ENCODE measurements around the gene PFDN6.
A peak's percentile ranks its signal among the peaks of the same experiment; 100 is the strongest.
"Not testable (repeated sequence)": the region's sequence is repeated elsewhere in the genome, so short reads cannot be mapped to it uniquely, and the experiment has no call there.

Gene PFDN6

DNA sequence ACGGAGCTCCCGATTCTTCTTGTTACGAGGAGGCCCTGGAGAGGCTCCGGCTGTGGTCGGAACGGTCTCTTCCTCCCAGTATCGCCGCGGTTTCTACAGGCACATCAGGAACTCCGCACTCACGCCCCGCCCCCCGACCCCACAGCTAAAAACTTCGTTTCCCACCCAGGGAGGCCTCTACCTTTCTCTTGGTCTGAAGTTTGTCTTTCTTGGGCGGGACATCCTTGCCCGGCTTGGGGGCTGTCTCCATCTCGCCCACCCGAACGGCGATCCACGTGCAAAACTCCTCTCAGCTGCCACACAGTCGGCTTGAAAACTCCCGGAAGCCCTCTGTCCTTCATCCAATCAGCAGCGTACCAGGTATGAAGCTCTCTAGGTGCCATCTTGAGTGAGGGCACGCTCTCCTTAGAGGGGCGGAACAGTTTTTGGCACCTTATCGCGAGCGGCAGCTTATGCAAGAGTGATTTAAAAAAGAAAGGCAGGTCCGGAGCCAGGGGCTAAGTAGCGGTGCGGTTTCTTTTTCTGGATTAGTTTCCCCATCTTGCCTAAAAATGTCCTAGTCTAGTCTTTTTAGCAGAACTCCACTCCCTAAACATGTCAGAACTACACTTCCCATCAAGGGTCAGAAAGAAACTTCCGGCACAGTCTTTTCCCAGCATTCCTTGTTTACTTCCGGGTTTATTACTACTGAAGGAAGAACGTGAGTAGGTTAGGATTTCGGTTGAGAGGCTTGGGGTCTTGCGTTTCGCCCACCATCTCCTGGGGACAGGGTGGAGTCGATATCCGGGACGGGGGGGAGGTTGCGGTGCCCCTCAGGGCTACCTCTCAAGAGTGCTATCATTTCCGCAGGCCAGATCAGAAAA is at the start of gene PFDN6, which contains the start of gene WDR46:
Gene PFDN6, plus strand, starts transcription at position 681 of the 863 bp plus-strand sequence. CDS start 256 bp downstream, outside the sequence.
Gene WDR46, minus strand, starts transcription at position 319 of the 863 bp plus-strand sequence. Its CDS starts 69 bp downstream, at position 250.
- no peaks in the 10 kb centered on the region for H3K27me3 Mint-ChIP-seq

DNA sequence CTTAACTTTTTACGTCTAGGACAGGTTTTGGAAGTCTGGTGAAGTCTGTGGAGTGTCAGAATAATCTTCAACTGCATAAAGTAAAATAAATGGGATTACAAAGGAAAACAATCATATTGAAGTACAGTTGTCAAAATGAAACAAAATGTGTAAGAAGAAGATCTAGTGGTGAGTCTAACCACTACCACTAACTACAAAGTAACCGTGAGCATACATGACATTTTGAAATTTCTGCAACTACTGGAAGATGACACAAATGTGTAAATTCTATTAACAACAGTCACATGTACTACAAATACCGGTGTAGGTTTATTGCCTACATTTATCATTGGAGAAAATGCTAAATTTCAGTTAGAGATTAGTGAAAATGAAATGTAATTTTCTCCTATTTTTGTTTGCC is 47.4 kb upstream of the PFDN6 start:
- DNase-seq = no peak
- no peaks in the 10 kb centered on the region for H3K36me3 Mint-ChIP-seq (ENCODE audit: low read depth)
- H3K27ac Mint-ChIP-seq = peak overlapping the region; percentile 38
- peak overlapping the region; percentile 10 for H3K4me3 Mint-ChIP-seq
- no peaks in the 10 kb centered on the region for H3K9me3 Mint-ChIP-seq
- H3K27me3 Mint-ChIP-seq = peaks cover 13% of the 10 kb centered on the region
- H3K4me1 Mint-ChIP-seq (ENCODE audit: low read depth) = peaks cover 13% of the 10 kb centered on the region

More for the DNA sequence above, at the start of gene PFDN6, which contains the start of gene WDR46:
- Mint-ChIP-seq H3K27ac (peak within 1 kb of the TSS; percentile 98), H3K9me3 (no peaks in the 10 kb centered on the region), H3K4me1 (ENCODE audit: low read depth) (peaks cover 43% of the 10 kb centered on the region), H3K36me3 (ENCODE audit: low read depth) (peaks cover 94% of the 10 kb centered on the region), H3K4me3 (peak within 1 kb of the TSS; percentile 98)
- peak; percentile 85 for DNase-seq

DNA sequence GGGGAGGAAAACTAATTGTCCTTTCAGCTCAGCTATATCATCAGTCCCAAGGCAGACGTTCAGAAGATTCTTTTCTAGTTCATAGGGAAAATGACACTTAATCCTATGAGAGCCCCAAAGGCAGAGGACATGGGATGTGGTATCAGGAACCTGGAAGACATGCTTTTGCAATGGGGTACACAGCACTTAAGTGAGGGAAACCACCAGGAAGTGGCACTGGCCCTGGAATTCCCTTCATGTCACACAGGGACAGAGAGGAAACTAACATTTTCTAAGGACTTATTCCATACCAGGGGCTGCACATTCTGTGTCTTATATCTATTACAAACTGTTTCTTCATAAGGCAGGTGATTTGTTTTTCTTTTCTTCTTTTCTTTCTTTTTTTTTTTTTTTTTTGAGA is 45.9 kb upstream of the PFDN6 start:
- H3K4me3 Mint-ChIP-seq = no peak overlapping the region
- H3K4me1 Mint-ChIP-seq (ENCODE audit: low read depth) = peaks cover 20% of the 10 kb centered on the region
- H3K27ac Mint-ChIP-seq = no peak overlapping the region
- H3K9me3 Mint-ChIP-seq = no peaks in the 10 kb centered on the region
- no peak for DNase-seq
- no peaks in the 10 kb centered on the region for H3K36me3 Mint-ChIP-seq (ENCODE audit: low read depth)
- H3K27me3 Mint-ChIP-seq = peaks cover 13% of the 10 kb centered on the region

DNA sequence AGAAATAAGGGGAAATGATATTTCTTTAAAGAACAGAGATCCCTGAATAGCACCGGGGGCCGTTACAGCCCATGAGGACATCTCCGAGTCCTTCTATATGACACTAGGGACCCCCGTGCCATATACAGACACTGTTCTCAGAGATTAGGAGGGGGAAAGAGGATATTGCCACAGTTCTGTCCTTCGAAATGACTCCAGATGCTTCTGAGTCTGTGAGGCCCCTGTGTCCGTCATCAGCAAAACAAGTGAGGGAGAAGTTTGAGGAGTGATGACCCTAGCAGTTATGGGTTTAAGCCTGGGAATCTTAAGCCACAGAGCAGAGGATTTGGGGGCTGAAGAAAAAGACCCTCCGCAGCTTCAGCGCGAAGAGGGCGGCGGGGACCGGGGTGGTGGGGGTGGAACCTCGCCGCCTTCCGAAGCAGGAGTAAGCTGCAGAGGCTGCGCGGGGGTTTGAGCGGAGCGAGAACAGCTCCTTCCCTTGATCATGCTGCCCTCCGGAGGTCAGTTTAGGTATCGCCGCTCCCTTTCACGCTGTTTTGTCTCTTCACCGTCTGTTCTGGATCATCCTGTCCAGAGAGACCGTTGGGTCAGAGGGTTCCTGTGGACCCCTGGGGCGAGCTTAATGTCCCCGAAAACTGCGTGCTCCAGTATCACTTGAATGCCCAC is 41.3 kb upstream of the PFDN6 start:
- peaks cover 46% of the 10 kb centered on the region for H3K4me1 Mint-ChIP-seq (ENCODE audit: low read depth)
- H3K4me3 Mint-ChIP-seq = peak overlapping the region; percentile 89
- peak; percentile 95 for DNase-seq
- H3K9me3 Mint-ChIP-seq = no peaks in the 10 kb centered on the region
- peaks cover 7% of the 10 kb centered on the region for H3K27me3 Mint-ChIP-seq
- peak overlapping the region; percentile 95 for H3K27ac Mint-ChIP-seq
- peaks cover 35% of the 10 kb centered on the region for H3K36me3 Mint-ChIP-seq (ENCODE audit: low read depth)

DNA sequence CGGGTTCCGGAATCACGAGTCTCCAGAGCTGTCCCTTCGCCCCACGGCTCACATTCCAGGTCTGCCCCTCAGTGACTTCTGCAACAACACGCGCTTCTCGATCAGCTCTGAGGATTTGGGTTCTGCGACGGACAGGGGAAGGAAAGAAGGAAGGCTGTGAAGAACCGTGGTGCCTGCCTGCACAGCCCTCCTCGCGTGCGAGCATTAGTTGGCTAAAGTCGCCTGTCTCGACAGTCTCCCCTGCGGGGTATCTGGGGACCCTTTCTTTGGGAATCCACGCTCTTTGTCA is 40.8 kb upstream of the PFDN6 start:
- Mint-ChIP-seq H3K27me3 (peaks cover 7% of the 10 kb centered on the region), H3K4me3 (peak overlapping the region; percentile 89), H3K36me3 (ENCODE audit: low read depth) (peaks cover 35% of the 10 kb centered on the region), H3K27ac (peak overlapping the region; percentile 95), H3K4me1 (ENCODE audit: low read depth) (peaks cover 46% of the 10 kb centered on the region), H3K9me3 (no peaks in the 10 kb centered on the region)
- no peak for DNase-seq

DNA sequence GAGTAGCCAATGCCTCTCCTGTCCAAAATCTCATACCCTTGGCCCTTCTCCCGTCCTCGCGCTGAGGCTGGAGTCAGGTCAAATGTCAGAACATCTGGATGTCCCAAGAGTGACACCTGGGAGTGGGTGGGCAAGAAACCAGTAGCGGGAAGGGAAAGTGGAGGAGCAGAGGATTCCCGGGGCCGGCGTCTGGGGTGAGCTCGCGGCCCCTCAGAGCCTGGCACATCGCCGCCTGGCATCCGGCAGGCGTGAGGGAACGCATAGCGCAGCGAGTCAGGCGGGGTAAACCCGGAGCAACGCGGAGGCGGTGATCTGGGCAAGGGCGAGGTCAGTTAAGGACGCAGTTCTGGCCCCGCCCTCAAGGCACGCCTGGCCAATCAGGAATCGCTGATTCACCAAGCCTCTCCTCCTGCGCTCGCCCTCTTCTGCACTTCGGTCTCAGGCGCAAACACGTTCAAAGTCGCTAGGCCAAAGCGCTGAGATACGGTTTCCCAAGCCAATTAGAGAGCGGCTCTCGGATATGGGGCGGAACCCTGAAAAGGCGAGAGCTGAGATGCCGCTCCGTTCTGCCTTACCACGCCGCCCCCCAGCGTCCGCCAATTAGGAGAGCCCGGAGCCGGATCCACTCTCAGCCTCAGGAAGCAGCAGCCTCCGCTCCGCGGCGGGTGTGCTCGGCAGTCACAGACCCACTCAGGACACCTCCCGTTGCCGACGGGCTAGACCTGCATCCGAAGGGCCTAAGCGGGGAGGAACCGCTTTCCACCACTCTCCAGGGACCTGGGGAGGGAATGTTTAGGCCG is 40.3 kb upstream of the PFDN6 start:
- Mint-ChIP-seq H3K27ac (peak overlapping the region; percentile 95), H3K9me3 (no peaks in the 10 kb centered on the region), H3K4me1 (ENCODE audit: low read depth) (peaks cover 46% of the 10 kb centered on the region), H3K27me3 (peaks cover 7% of the 10 kb centered on the region), H3K4me3 (peak overlapping the region; percentile 89), H3K36me3 (ENCODE audit: low read depth) (peaks cover 35% of the 10 kb centered on the region)
- peak; percentile 94 for DNase-seq

DNA sequence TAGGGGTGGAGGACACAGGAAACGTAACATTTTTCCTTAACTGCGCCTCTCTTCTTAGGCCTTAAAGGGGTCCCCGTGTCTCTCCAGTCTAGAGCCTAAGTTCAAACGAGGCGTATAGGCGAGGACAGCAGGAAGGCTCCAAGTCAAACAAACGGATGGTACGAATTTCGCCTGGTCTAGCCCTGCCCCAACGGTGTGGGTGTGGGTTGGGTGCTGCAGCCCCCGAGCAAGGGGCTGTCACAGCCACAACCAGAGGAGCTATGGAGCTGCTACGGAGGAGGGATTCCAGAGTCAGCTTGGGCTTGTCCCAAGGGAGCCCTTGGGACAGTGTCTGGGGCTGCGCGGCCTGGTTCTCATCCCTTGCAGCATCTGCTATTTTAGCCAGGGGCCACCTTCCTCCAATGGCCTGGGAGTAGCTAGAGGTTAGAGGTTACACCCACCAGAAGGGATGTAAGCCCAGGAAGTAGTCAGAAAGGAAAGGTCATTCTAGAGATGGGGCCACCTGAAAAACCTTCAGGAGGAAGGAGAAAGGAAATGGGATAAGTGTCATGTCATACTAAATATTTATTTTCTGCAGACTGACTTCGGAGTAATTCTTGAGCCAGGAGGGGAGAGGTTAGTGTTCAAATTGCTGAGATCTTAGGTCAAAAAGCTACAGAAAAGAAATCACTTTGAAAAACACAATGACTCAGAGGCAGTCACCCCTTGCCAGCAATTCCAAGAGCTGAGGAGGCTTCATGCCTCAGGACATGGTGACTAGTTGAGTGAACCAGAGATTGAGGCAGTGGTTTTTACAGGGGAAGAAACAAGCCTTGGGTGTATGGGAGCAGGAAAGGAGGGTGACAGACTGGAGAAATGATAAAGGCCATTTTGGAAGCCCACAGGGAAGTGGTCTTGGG is 39.4 kb upstream of the PFDN6 start:
- Mint-ChIP-seq H3K36me3 (ENCODE audit: low read depth) (peaks cover 39% of the 10 kb centered on the region), H3K9me3 (no peaks in the 10 kb centered on the region), H3K4me1 (ENCODE audit: low read depth) (peaks cover 46% of the 10 kb centered on the region), H3K27me3 (peaks cover 7% of the 10 kb centered on the region), H3K27ac (peak overlapping the region; percentile 95), H3K4me3 (peak overlapping the region; percentile 89)
- no peak for DNase-seq

DNA sequence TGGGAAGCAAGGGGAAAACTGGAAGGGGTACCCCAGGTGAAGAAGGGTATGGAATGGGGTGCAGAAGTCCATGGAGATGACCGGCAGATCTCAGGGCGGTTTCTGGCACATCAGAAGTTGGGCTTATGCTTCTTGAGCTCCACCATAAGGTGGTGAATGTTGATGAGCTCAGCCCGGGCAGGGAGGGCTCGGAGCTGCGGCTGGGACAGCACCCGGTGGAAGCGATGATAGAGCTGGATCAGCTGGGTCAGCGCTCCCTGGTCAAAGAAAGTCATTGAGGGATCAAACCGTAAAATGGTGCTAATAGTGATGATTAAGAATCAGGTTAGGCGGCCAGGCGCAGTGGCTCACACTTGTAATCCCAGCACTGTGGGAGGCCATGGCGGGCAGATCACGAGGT is 38.7 kb upstream of the PFDN6 start:
- DNase-seq = no peak
- Mint-ChIP-seq H3K27ac (peak overlapping the region; percentile 95), H3K27me3 (peaks cover 7% of the 10 kb centered on the region), H3K36me3 (ENCODE audit: low read depth) (peaks cover 42% of the 10 kb centered on the region), H3K4me3 (peak overlapping the region; percentile 89), H3K9me3 (no peaks in the 10 kb centered on the region), H3K4me1 (ENCODE audit: low read depth) (peaks cover 46% of the 10 kb centered on the region)

DNA sequence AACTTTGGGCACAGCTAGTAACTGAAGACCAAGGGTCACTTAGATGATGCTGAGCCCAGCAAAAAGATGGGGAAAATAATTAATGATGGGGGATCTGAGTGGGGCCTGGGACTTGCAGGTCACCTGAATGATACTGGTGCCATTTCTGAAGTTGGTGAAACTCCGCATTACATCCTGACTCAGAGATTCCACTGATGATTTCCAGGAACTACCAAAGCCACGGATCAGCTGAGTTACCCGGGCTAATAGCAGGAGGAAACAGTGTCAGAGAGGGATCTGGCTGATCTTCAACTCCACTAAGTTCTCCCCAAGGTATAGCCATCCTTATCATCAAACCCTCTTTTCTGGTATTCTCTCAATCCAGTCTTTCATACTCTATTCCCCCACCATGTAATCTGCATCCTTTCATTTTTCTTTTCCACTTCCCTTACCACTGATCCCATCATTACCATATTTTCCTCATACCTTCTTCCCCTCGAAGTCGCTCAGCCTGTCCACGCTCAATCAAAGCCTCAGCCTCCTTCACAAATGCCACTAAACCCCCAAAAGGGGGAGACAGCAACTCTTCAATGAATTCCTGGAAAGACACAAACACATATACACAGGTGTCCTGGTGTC is 37.9 kb upstream of the PFDN6 start:
- peaks cover 3% of the 10 kb centered on the region for H3K27me3 Mint-ChIP-seq
- peak overlapping the region; percentile 36 for H3K4me3 Mint-ChIP-seq
- peaks cover 47% of the 10 kb centered on the region for H3K36me3 Mint-ChIP-seq (ENCODE audit: low read depth)
- no peak for DNase-seq
- peaks cover 46% of the 10 kb centered on the region for H3K4me1 Mint-ChIP-seq (ENCODE audit: low read depth)
- peak overlapping the region; percentile 95 for H3K27ac Mint-ChIP-seq
- H3K9me3 Mint-ChIP-seq = no peaks in the 10 kb centered on the region

DNA sequence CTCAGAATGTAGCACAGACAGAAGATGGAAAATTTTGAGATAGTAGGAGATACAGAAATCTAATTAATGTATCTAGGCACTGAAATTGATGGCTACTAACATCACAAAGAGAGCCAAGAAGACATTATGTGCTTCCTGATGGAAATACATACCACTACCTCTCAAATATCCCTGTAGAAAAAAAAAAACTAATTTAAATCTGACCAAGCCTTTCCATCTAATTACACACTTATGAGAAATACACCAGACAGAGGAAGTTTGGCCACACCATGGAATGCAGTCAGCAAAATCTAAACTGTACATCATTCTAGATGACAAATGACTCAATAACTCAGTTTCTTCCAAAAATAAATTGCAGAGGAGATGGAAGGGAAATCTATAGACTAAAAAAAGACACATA is 36.6 kb upstream of the PFDN6 start:
- no peak for DNase-seq
- peak overlapping the region; percentile 29 for H3K27ac Mint-ChIP-seq
- H3K4me3 Mint-ChIP-seq = no peak overlapping the region
- H3K27me3 Mint-ChIP-seq = no peaks in the 10 kb centered on the region
- no peaks in the 10 kb centered on the region for H3K9me3 Mint-ChIP-seq
- peaks cover 54% of the 10 kb centered on the region for H3K36me3 Mint-ChIP-seq (ENCODE audit: low read depth)
- H3K4me1 Mint-ChIP-seq (ENCODE audit: low read depth) = peaks cover 46% of the 10 kb centered on the region

DNA sequence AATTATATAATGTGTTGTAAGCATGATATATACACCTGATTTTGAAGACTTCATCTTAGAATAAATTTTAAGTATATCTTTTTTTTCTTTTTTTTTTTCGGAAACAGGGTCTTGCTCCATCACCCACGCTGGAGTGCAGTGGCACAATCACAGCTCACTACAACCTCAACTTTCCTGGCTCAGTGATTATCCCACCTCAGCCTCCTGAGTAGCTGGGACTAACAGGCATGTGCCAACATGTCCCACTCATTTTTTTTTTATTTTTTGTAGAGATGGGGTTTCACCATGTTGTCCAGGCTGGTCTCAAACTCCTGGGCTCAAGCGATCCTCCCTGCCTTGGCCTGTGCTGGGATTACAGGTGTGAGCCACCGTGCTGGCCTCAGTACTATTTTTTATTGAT is 34.8 kb upstream of the PFDN6 start:
- no peak for DNase-seq
- H3K27me3 Mint-ChIP-seq = no peaks in the 10 kb centered on the region
- H3K9me3 Mint-ChIP-seq = no peaks in the 10 kb centered on the region
- H3K27ac Mint-ChIP-seq = no peak overlapping the region
- peaks cover 31% of the 10 kb centered on the region for H3K4me1 Mint-ChIP-seq (ENCODE audit: low read depth)
- H3K4me3 Mint-ChIP-seq = no peak overlapping the region
- H3K36me3 Mint-ChIP-seq (ENCODE audit: low read depth) = peaks cover 64% of the 10 kb centered on the region

DNA sequence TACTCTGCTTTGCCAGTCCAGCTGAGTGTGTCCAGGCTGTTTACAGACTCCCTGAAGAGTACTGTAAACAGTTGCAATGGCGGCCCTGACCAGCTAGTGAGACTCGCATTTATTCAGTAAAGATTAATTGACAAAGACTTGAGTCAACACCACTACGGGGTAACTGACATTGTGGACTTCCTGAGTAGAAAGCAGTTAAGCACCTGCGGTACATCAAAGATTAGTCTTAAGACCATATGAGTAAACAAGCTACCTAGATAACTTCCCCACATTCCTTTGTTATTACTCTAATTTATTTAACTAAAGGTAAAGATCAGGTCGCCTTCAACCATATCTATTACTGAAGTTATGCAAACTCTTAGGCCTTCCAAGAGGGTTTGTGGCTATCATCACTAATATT is 30.4 kb upstream of the PFDN6 start:
- H3K4me3 Mint-ChIP-seq = no peak overlapping the region
- H3K9me3 Mint-ChIP-seq = no peaks in the 10 kb centered on the region
- peaks cover 7% of the 10 kb centered on the region for H3K4me1 Mint-ChIP-seq (ENCODE audit: low read depth)
- H3K36me3 Mint-ChIP-seq (ENCODE audit: low read depth) = peaks cover 74% of the 10 kb centered on the region
- no peak for DNase-seq
- no peaks in the 10 kb centered on the region for H3K27me3 Mint-ChIP-seq
- H3K27ac Mint-ChIP-seq = no peak overlapping the region

DNA sequence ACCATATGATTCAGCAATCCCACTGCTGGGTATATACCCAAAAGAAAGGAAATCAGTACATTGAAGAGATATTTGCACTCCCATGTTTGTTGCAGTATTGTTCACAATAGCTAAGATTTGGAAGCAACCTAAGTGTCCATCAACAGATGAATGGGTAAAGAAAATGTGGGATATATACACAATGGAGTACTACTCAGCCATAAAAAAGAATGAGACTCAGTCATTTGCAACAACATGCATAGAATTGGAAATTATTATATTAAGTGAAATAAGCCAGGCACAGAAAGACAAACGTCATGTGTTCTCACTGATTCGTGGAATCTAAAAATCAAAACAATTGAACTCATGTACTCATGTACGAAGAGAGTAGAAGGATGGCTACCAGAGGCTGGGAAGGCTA is 26.9 kb upstream of the PFDN6 start:
- H3K4me3 Mint-ChIP-seq; H3K27me3 Mint-ChIP-seq; H3K27ac Mint-ChIP-seq; H3K4me1 Mint-ChIP-seq (ENCODE audit: low read depth); DNase-seq; H3K9me3 Mint-ChIP-seq: not testable (repeated sequence)
- H3K36me3 Mint-ChIP-seq (ENCODE audit: low read depth) = peaks cover 90% of the 10 kb centered on the region
